Prostate gland (tissue), 2 donors: ENCODE results near the gene TSEN34.

ENCODE experiments used
- POLR2A ChIP-seq: fragments of 450-650 bp; IDR thresholded peaks from one replicate; pipeline ENCODE4 v1.6.1; 2016; ENCODE audit warnings: antibody characterized with exemption, mild to moderate bottlenecking
- TF ChIP-seq, protein P1 (sequence below), 4 experiments: fragments of 200-600 bp in 2 of 4; fragments of 450-650 bp in 2 of 4; sonication (generic) in 2 of 4; IDR thresholded peaks; 1 replicate in 3 of 4; 2 replicates in 1 of 4; pipeline ENCODE4 v1.5.1; 2016 to 2019; ENCODE audit warnings: antibody characterized with exemption in 4 of 4, mild to moderate bottlenecking in 2 of 4, moderate library complexity in 2 of 4

DNA sequence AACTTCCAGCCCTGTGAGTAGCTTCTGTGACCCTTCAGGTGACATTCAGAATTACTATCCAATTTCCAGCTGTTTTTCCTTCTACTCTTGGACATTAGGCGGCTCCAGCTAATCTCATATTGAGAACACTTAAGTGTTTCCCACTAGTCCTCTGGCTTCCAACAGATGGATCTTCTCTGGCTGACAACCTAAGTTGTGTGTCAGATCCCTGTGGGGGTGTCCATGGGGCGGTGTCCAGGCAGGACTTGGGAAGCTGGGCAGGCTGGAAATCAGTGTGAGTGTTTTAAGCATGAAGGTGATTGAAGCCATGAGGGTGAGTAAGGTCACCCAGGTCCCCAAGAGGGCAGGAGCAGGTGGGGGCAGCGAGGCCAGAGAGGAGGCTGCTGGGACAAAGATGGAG lies 43.4 kb upstream of the TSEN34 start:
- TF ChIP-seq, protein P1, sequence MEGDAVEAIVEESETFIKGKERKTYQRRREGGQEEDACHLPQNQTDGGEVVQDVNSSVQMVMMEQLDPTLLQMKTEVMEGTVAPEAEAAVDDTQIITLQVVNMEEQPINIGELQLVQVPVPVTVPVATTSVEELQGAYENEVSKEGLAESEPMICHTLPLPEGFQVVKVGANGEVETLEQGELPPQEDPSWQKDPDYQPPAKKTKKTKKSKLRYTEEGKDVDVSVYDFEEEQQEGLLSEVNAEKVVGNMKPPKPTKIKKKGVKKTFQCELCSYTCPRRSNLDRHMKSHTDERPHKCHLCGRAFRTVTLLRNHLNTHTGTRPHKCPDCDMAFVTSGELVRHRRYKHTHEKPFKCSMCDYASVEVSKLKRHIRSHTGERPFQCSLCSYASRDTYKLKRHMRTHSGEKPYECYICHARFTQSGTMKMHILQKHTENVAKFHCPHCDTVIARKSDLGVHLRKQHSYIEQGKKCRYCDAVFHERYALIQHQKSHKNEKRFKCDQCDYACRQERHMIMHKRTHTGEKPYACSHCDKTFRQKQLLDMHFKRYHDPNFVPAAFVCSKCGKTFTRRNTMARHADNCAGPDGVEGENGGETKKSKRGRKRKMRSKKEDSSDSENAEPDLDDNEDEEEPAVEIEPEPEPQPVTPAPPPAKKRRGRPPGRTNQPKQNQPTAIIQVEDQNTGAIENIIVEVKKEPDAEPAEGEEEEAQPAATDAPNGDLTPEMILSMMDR (IDR thresholded peaks at IDR 0.05) = no peak
- TF ChIP-seq POLR2A = no peak
